Fibroblast of the aortic adventitia (primary cell): ENCODE measurements around the gene ZNF202. TPM values are rescaled to one million over a fixed set of nuclear protein-coding genes. Genes with fewer than 3 reads are reported as not detected.
"Not testable (repeated sequence)": the region's sequence is repeated elsewhere in the genome, so short reads cannot be mapped to it uniquely, and the experiment has no call there.

Experiments used
- DNase-seq: peaks from one replicate; pipeline ENCODE4 v3.0.0-alpha.2; 2010; ENCODE audit warnings: low read depth
- H3K4me3 ChIP-seq: 2 replicates; pipeline ENCODE4 v1.5.1; 2011; ENCODE audit warnings: low read depth, mild to moderate bottlenecking, control low read depth, low read length, moderate library complexity
- total RNA-seq: library from RNA; depleted of rRNA; stranded (reverse); fragments of >200 nt; gene quantifications from 2 replicates; pipeline ENCODE4 v1.2.3, GENCODE V29; 2012; ENCODE audit warnings: low replicate concordance
- TF ChIP-seq, protein P1 (sequence below): IDR thresholded peaks from 2 replicates; pipeline ENCODE4 v1.5.1; 2011; ENCODE audit warnings: mild to moderate bottlenecking, low read length, control low read depth, inconsistent platforms; ENCODE audit not compliant: insufficient read depth

ZNF202 gene
- total RNA-seq, 1 donor, result 6.6 TPM

DNA sequence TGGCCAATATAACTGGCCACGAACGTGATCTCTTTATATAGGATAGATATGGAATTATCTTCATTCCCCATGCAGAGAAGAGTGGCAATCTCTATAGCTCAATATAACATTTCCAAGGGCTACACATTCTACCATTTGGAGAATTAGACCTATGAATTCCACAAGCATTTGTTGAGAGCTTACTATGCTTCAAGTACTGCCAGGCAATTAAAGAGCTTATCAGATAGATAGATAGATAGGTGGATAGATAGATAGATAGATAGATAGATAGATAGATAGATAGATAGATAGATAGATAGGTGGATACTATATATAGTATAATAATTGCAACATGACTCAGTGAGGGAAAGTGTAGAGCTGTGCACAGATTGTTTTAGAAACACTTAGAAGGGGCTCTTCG lies 14.4 kb upstream of the ZNF202 start:
- H3K4me3 ChIP-seq, result no peak overlapping the region
- no peak for DNase-seq
- TF ChIP-seq, protein P1, sequence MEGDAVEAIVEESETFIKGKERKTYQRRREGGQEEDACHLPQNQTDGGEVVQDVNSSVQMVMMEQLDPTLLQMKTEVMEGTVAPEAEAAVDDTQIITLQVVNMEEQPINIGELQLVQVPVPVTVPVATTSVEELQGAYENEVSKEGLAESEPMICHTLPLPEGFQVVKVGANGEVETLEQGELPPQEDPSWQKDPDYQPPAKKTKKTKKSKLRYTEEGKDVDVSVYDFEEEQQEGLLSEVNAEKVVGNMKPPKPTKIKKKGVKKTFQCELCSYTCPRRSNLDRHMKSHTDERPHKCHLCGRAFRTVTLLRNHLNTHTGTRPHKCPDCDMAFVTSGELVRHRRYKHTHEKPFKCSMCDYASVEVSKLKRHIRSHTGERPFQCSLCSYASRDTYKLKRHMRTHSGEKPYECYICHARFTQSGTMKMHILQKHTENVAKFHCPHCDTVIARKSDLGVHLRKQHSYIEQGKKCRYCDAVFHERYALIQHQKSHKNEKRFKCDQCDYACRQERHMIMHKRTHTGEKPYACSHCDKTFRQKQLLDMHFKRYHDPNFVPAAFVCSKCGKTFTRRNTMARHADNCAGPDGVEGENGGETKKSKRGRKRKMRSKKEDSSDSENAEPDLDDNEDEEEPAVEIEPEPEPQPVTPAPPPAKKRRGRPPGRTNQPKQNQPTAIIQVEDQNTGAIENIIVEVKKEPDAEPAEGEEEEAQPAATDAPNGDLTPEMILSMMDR, result no peak

DNA sequence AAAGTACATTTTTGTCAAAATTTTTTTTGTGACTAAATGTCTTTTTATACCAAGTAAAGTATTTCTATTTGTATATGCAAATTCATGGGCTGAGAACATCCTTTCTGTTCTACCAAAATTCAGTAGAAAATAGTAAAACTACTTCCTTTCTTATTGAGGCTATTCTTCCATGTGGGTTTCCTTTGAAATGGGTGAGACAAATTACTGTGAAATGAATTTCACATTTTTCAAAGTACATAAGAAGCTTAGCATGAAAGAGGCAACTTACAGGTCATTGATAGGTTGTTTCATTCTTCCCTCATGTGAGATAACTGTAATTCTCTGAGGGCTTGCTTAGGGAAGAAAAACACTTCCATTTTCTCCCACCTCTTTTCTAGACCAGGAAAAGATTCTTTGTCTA lies 13.9 kb upstream of the ZNF202 start:
- no peak for DNase-seq
- TF ChIP-seq, protein P1, result no peak

DNA sequence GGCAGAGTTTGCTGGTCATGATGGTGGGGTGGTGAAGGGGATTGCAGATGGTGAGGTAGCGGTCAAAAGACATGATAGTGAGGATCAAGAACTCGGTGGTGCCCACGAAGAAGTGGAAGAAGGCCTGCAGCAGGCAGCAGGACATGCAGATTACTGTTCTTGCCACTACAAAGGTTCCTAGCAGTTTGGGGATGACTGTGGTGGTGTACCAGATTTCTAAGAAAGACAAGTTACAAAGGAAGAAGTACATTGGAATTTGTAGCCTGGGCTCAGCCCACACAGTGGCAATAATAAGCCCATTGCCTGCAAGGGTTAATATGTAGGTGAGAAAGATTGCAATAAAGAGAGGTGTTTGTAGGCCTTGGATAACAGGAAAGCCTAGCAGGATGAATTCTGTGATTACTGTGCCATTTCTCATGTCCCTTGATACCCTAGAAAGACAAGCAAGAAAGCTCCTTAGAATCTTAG lies 12.7 kb upstream of the ZNF202 start, which contains the start of gene OR6X1:
TSS of gene OR6X1 (minus strand) at position 418 of the 468 bp plus-strand sequence. CDS start at position 418, 0 bp downstream.
- DNase-seq, result no peak
- TF ChIP-seq, protein P1, result no peak
- H3K4me3 ChIP-seq, result no peak within 1 kb of the TSS

More for the DNA sequence above, 13.9 kb upstream of the ZNF202 start:
- H3K4me3 ChIP-seq, result no peak overlapping the region

DNA sequence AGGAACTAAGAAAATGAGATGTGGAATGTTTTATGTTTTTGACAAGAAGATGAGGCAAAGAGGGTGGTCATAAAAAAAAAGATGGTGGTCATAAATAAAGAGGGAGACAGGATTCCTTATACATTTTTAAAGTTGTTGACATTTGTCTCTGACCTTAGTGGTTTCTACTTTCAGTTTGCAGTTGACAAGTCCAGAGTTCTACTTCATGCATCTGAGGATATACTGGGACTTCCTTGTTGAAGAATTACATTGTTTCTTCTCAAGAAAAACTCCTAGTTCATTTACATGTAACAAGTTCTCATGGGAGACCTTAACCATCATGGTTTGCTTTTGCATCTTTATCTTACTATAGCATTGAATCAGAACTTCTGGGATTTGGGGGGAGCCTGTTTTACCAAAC lies 11.7 kb upstream of the ZNF202 start:
- TF ChIP-seq, protein P1, result no peak
- no peak overlapping the region for H3K4me3 ChIP-seq
- DNase-seq, result no peak

DNA sequence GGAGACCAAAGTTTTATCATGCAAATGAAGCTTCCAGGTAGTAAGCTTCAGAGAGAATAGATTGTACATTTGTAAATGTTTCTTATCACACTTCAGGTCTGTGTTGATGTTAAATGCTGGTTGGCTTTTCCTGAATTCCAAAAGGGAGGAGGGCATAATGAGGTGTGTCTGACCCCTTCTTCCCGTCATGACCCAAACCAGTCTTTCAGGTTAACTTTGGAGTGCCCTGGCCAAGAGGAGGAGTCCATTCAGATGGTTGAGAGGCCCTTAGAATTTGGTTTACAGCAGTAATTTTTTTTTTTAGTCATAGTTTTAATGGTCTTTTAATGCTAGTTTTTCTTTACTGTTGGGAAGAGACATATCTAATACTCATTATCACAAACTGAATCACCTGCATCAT lies 10.3 kb upstream of the ZNF202 start:
- no peak overlapping the region for H3K4me3 ChIP-seq
- TF ChIP-seq, protein P1, result no peak
- DNase-seq, result no peak

DNA sequence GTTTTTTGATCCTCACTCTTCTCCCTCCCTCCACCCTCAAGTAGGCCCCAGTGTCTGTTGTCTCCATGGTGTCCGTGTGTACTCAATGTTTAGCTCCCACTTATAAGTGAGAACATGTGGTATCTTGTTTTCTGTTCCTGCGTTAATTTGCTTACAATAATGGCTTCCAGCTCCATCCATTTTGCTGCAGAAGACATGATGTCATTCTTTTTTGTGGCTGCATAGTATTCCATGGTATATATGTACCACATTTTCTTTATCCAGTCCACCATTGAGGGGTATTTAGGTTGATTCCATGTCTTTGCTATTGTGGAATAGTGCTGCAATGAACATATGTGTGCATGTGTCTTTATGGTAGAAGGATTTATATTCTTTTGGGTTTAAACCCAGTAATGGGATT lies 6.9 kb upstream of the ZNF202 start:
- DNase-seq, H3K4me3 ChIP-seq: not testable (repeated sequence)

DNA sequence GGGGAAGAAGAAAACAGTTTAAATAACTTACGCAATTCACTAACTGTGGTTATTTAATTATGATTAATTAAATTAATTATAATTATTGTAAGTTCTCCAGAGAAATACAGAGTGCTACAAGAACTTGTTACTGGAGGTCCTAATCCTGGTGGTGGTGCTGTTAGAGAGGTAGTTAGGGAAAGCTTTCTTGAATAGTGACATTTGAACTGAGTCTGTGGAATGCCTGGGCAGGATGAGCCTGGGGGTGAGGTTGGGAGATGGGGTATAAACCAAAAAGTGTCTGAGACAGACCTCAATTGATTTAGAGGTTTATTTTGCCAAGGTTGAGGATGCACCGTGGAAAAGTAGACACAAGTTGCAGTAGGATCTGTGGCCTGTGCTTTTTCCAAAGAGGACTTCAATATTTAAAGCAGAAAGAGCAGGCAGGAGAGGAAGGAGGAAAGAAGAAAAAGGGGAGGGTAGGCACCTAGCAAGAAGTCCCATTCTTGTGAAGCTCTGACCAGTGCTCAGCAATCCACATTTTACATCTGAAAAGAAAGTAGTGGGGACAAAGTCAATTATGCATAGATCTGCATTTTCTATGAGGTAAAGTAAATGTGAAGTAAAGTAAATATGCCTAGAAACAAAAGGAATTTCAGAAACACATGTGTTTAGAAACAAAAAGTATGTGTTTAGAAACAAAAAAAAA lies 4.4 kb upstream of the ZNF202 start:
- DNase-seq, result no peak

More for the DNA sequence above, 4.4 kb upstream of the ZNF202 start:
- TF ChIP-seq, protein P1, result no peak
- no peak overlapping the region for H3K4me3 ChIP-seq
